ENCODE results near the gene MELK.
A peak's percentile ranks its signal among the peaks of the same experiment; 100 is the strongest.
"Not testable (repeated sequence)": the region's sequence is repeated elsewhere in the genome, so short reads cannot be mapped to it uniquely, and the experiment has no call there.

MELK gene

DNA sequence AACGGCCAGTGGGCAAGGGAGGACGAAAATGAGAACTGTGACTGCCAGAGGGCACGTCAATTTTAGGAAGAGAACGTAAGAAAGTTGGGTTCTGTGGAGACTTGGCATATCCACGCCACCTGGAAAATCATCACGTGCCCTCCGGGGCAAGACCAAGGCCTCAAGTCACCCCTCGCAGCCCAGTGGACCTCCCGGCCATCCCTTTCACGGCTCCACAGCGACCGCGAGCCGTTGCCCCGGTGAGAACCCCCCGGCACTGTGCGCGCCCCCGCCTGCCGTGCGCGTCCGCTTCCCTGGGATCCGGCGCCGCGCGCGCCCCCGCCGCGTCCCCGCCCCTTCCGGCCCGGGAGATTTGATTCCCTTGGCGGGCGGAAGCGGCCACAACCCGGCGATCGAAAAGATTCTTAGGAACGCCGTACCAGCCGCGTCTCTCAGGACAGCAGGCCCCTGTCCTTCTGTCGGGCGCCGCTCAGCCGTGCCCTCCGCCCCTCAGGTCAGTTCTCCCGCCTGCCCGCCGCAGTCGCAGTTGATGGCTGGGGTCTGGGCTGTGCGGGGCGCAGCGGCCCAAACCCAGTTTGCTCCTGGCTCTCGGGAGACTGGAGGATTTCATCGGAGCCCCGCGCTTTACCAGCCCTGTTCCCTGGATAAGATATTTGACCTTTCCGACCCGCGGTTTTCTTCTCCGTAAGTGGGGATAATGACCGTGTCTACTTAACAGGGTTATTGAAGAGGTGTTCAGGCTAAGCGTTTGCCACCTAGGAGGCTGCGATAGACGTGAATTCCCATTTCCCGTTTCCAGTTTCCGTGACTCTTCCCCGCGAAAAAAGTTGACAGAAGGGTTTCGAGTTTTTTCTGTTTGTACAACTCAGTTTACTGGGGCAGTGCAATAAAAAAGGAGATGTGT is at the start of gene MELK:
MELK (plus strand) TSS at position 381 of the 904 bp plus-strand sequence. CDS start 8,787 bp downstream, outside the sequence.
- DNase-seq (ENCODE audit: low spot score), result peak; percentile 98

DNA sequence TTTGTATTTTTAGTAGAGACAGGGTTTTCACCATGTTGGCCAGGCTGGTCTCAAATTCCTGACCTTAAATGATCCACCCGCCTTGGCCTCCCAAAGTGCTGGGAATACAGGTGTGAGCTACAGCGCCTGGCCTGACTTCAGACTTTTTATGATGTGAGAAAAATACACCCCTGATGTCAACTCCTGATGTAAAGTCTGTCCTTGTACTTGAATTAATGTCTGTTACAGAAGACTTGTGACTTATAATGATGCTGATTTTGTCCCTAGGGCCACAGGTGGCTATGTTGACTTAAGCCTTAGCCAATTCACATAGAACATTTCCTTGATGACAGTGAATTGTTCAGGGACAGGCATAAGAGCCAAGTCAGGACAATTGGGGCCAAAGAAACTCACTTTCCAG is 42.5 kb upstream of the MELK start:
- DNase-seq (ENCODE audit: low spot score), result no peak

DNA sequence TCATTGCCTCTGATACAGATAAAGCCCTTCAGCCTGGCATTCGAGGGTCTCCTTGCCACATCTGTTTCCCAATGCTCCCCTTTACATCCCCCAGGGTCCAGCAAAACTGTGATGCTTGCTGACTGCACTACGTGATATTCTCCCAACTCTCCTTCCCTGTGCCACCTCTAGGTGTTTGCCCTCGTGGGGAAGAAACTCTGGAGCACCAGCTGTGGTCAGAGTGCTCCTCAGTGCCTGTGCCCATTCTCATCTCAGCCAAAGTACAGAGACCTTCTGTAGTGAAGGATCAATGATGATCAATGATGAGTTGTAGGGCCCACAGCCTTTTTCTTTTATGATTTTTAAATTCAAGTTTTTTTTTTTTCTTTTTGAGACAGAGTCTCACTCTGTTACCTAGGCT is 40.3 kb upstream of the MELK start:
- no peak for DNase-seq (ENCODE audit: low spot score)

DNA sequence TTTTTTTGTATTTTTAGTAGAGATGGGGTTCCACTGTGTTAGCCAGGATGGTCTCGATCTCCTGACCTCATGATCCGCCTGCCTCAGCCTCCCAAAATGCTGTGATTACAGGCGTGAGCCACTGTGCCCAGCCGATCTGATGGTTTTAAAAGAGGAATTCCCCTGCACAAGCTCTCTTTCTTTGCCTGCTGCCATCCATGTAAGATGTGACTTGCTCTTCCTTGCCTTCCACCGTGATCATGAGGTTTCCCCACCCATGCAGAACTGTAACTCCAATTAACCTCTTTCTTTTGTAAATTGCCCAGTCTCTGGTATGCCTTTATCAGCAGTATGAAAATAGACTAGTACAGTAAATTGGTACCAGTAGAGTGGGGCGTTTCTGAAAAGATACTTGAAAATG is 39.0 kb upstream of the MELK start:
- not testable (repeated sequence) for DNase-seq (ENCODE audit: low spot score)

DNA sequence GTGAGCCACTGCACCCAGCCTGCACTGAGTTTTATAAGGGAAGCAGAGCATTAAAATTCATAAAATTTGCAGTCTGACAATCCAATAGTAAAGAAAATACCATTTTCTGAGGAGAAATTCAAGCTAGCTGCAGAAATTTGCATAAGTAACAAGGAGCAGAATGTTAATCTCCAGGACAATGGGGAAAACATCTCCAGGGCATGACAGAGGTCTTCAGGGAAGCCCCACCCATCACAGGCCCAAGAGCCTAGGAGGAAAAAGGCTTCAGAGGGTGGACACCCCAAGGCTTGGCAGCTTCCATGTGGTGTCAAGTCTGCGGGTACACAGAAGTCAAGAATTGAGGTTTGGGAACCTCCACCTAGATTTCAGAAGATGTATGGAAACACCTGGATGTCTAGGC is 37.6 kb upstream of the MELK start:
- no peak for DNase-seq (ENCODE audit: low spot score)

DNA sequence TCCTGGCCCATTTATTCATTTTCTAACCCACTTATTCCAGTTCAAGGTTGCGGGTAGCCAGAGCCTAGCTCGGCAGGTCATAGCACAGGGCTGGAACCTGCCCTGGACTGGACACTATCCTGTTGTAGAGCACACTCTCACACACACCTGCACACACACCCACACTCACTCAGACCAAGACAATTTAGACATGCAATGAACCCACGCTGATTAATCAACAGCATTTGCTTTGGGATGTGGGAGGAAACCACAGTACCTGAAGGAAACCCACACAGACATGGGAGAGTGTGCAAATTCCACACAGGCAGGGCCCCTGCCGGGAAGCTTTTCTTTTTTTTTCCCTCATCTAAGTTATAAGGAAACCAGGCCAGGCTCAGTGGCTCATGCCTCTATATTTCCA is 34.8 kb upstream of the MELK start:
- no peak for DNase-seq (ENCODE audit: low spot score)

DNA sequence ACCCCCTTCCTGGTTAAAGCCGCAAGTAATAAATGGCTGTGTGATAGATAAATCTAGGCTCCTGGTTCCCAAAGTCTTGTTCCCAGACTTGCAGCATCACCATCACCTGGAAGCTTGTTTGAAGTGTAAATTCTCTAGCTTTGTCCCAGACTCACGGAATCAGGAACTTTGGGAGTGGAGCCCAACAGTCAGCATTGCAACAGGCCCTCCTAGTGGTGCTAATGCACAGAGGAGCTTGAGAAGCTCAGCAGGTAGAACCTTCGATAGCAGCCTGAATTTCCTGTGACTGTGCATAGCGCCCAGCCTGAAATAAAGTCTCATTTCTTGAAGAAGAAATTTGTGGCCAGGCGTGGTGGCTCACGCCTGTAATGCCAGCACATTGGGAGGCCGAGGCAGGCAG is 30.3 kb upstream of the MELK start:
- no peak for DNase-seq (ENCODE audit: low spot score)

DNA sequence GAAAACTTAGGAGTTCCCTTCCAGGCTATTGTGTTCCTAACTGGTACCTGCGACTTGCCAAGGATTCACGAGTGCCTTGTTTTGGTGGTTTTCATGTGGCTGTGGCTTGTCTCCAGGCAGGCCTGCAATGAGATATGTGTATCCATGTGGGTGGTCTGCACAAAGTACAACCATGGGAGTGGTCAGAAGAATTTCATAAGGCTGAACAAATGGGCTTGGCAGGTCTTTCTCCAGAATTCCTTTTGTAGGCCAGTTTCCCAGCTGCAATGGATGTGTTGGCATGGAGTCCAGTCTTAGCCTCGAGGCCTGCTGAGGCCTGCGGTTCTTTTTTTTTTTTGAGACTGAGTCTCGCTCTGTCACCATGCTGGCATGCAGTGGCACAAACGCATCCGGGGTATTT is 28.8 kb upstream of the MELK start:
- no peak for DNase-seq (ENCODE audit: low spot score)

DNA sequence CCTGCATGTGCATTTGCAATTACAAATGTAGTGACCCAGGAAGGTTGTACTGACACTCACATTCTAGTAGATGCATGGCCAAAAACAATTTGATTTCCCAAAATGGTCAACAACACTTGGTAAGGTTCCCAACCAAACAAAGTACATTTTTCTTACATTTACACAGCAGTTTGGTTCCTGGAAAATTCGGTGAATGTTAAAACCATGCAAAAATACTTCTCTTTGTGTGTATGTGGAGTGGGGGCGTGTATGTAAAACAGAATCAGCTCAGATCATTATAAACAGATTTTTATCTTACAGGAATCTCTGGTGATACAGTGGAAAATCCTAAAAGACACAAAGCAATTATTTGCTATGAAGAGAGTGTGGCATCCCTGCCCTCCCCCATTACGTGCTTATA is 25.1 kb upstream of the MELK start:
- no peak for DNase-seq (ENCODE audit: low spot score)

DNA sequence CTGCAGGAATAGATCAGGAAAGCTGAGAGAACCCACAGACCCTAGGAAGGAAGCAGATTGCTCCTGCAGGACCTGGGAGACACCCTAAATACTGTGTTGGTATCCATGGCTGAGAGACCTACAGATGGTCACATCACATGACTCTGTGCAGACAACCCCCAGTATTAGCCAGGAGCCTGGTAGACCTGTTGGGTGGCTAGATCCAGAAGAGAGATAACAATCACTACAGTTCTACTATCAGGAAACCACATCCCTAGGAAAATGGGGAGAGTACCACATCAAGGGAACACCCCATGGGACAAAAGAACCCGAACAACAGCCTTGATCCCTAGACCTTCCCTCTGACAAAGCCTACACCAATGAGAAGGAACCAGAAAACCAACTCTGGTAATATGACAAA is 24.2 kb upstream of the MELK start:
- no peak for DNase-seq (ENCODE audit: low spot score)

DNA sequence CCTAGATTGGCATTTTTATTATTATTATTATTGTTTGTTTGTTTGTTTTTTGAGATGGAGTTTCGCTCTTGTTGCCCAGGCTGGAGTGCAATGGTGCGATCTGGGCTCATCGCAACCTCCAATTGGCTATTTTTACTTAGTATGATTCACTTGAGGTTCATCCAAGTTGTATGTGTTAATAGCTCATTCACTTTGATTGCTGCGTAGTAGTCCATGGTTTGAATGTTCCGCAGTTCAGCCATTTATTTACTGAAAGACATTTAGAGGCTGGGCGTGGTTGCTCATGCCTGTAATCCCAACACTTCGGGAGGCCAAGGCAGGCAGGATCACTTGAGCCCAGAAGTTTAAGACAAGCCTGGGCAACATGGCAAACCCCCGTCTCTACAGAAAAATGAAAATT is 22.6 kb upstream of the MELK start:
- DNase-seq (ENCODE audit: low spot score), result no peak

DNA sequence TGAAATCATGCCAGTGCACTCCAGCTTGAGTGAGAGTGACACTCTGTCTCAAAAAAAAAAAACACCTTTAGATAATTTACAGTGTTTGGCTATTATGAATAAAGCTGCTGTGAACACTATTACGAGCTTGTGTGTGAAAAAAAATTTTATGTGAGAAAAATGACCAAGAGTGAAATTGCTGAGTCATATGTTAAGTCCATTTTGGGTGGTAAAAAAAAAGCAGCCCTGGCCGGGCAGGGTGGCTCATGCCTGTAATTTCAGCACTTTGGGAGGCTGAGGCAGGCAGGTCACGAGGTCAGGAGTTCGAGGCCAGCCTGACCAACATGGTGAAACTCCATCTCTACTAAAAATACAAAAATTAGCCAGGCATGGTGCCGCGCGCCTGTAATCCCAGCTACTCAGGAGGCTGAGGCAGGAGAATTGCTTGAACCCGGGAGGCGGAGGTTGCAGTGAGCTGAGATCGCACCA is 22.0 kb upstream of the MELK start:
- not testable (repeated sequence) for DNase-seq (ENCODE audit: low spot score)

DNA sequence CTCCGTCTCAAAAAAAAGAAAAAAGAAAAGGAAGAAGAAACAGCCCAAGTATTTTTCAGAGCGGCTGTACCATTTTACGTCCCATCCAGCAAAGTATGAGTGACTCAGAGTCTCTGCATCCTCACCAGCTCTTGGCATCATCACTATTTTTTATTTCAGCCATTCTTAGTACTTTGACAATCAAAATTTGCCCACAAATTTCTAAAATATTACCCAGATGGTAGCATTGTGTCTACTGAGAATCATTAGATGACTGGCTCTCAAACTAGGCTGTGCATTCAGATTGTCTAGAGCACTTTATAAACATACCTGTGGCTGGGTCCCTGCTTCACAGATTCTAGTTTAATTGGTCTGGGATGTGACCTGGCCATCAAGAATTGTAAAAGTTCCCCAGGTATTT is 21.6 kb upstream of the MELK start:
- no peak for DNase-seq (ENCODE audit: low spot score)

DNA sequence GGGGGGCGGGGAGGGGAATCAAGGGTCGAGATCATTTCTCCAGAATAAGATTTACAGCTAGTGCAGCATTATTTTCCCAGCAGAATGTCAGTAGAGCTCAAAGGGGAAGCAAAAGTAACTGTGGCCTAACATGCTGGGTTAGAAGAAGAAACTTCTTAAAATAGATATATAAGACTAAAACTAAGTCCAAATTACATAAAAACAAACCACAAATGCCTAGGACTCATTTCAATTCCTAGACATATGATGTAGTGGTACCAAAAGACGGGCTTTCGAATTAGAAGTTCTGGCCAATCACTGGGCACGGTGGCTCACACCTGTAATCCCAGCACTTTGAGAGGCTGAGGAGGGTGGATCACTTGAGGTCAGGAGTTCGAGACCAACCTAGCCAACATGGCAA is 20.8 kb upstream of the MELK start:
- no peak for DNase-seq (ENCODE audit: low spot score)

DNA sequence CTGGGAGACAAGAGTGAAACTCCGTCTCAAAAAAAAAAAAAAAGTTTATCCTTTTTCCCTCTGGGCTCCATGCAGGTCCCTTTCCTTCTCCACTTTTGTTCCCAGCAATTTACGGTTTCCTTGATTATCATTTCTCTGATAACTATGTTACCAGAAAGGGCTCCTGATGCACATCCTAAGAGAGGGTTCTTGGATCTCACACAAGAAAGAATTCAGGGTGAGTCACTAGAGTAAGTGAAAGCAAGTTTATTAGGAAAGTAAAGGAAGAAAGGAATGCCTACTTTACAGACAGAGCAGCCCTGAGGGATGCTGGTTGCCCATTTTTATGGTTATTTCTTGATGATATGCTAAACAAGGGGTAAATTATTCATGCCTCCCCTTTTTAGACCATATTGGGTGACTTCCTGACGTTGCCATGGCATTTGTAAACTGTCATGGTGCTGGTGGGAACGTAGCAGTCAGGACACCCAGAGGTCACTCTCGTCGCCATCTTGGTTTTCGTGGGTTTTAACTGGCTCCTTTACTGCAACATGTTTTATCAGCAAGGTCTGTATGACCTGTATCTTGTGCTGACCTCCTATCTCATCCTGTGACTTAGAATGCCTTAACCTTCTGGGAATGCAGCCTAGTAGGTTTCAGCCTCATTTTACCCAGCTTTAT is 13.5 kb upstream of the MELK start:
- no peak for DNase-seq (ENCODE audit: low spot score)

DNA sequence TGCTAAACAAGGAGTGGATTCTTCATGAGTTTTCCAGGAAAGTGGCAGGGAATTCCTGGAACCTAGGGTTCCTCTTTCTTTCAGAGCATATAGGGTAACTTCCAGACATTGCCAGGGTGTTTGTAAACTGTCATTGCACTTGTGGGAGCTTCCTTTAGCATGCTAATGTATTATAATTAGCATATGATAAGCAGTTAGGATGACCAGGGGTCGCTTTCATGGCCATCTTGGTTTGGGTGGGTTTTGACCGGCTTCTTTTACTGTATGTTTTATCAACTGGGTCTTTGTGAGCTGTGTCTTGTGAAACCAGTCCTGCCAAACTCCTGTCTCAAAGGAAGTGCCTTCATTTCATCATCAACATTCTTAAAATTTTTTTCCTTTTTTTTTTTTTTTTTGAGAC is 11.9 kb upstream of the MELK start:
- no peak for DNase-seq (ENCODE audit: low spot score)

DNA sequence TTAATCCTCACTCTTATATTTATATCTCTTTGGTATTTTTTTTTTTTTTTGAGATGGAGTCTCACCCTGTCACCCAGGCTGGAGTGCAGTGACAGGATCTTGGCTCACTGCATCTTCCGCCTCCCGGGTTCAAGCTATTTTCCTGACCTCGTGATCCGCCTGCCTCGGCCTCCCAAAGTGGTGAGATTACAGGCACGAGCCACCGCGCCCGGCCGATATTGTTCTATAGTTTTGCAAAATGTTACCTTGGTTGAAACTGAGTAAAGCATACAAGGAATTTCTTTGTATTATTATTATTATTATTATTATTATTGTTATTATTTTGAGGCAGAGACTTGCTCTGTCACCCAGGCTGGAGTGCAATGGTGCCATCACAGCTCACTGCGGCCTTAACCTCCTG is 9.9 kb upstream of the MELK start:
- not testable (repeated sequence) for DNase-seq (ENCODE audit: low spot score)

DNA sequence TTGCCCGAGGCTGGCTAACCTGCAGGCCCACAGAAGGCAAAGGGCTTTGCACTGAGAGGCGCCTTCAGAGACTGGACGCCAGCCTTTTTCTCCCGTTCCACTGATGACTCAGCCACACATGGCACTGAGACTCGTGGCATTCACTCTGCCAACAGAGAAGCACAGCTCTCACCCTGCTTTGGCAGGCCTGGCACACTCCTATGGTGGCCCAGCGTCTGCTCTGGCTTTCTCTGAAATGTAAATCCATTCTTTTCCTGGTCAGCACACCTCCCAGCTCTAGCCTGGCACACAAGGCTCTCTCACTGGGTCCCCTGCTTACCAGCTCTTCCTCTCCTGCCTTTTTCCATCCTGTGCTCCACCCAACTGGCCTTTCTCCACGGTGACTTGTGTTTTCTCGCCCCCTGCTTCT is 5.9 kb upstream of the MELK start:
- no peak for DNase-seq (ENCODE audit: low spot score)

DNA sequence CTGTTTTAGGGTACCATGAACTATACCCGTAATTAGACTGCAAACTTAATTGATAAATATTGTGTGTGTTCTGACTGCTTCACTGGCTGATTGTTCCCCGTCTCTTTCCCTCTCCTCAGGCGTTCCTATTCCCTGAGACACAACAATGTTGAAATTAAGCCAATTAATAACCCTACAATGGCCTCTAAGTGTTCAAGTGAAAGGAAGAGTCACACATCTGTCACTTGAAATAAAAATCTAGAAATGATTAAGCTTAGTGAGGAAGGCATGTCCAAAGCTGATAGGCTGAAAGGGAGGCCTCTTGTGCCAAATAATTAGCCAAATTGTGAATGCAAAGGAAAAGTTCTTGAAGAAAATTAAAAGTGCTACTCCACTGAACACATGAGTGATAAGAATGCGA is 4.0 kb upstream of the MELK start:
- DNase-seq (ENCODE audit: low spot score), result not testable (repeated sequence)

DNA sequence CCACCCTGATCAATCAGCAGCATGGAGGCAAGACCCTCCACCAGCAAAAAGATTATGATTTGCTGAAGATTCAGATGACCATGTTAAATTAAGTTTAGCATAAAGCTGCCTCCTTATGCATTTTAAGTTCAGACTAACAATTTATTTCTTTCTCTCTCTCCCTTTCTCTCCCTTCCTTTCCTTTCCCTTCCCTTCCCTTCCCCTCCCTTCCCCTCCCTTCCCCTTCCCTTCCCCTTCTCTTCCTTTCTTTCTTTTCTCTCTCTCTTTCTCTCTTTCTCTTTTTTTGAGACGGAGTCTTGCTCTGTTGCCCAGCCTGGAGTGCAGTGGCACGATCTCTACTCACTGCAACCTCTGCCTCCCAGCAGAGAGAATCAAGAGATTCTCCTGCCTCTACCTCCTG is 1.4 kb upstream of the MELK start:
- DNase-seq (ENCODE audit: low spot score), result no peak

DNA sequence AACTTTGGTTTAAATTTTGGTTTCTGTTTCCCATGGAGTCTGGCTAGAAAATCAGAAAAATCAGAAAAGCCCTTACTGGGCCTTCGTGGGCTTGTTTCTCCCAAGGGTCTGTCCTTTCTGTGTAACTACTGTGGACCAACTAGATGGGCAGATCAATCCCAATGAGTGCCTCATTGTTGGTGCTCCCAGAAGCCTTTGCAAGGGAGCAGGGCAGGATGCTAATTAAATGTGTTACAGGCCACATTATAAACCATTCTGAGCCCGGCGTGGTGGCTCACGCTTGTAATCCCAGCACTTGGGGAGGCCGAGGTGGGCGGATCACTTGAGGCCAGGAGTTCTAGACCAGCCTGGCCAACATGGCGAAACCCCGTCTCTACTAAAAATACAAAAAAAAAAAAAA is 1.4 kb downstream of the MELK start:
- DNase-seq (ENCODE audit: low spot score), result not testable (repeated sequence)

DNA sequence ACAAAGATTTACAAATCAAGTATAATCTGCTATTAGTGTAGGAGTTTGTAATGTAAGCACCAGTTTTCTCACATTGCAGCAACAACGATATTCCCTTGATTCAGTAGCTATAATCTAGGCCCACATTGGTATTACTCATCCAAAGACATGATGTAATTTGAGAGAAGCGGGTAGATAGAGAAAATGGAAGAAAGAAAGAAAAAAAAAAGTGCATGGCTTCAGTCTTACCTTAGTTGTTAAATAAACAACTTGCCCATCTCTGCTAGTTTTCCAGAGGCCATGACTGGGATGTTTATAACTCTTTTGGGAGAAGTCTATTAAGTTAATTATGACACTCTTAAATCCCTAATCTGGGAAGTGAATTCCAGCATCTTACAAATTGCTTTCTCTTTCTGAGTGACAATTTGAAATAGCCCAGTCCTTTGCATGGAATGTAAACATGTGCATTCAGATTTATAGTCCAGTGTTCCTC is 2.8 kb downstream of the MELK start:
- no peak for DNase-seq (ENCODE audit: low spot score)

DNA sequence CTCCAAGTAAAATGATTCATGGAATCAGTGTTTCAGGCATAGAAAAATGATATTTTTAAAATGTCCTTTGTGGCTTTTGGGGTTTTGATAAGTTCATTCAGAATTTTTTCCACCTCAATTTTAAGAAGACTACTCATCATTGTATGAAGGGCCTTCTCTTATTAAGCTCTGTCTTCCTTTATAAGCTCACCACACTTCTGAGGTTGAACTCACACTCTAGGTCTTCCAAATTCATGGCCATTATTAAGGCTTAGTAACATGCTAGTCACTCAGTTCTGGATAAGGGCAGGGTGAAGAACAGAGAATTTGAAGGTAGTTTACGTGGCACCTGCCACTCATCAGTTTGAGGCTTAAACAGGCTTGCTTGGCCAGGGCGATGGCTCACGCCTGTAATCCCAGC is 4.2 kb downstream of the MELK start:
- no peak for DNase-seq (ENCODE audit: low spot score)

Measured in D341Med (cell line).